HCT116 (cell line): ENCODE results near the gene FAM193A. TPM values are rescaled to one million over a fixed set of nuclear protein-coding genes. Genes with fewer than 3 reads are reported as not detected.

Experiments used
- ATAC-seq: fragments of 200-7000 bp; cut with Tn5 transposase; 2 replicates; pipeline ENCODE4 v1.9.1; 2020; ENCODE audit warnings: mild to moderate bottlenecking, moderate library complexity
- BruUV-seq: library from RNA; stranded (reverse); fragments of 400-500 nt; replicated peaks from 2 replicates; lab custom pipeline; 2021; lab: Mats Ljungman, UMichigan
- CTCF ChIA-PET: fragments of 300-600 bp; sonication (Branson Sonifier 250); formaldehyde crosslinking; loops from one replicate; lab custom pipeline; 2021; ENCODE audit warnings: antibody characterized with exemption; lab: Charles Lee
- POLR2A ChIA-PET: fragments of 300-600, 350-600 bp; sonication (Branson Sonifier 250); formaldehyde crosslinking; loops from one replicate; lab custom pipeline; 2021; ENCODE audit warnings: antibody characterized with exemption; lab: Charles Lee
- RAD21 ChIA-PET, 2 experiments: fragments of 300-600 bp; sonication (Branson Sonifier 250); formaldehyde crosslinking; loops; one replicate each; lab custom pipeline; 2023; ENCODE audit warnings: low total read pairs in 2 of 2; ENCODE audit not compliant: uncharacterized antibody in 2 of 2, unreplicated experiment in 2 of 2, low non-redundant PET in 1 of 2; lab: Charles Lee
- DNase-seq: peaks from one replicate; pipeline ENCODE4 v3.0.0-alpha.2; 2010; ENCODE audit warnings: low read depth, low spot score
- H2AFZ ChIP-seq: fragments of 200-600 bp; shearing (Covaris generic), sonication (generic); 2 replicates; pipeline ENCODE4 v1.6.1; 2017; ENCODE audit warnings: low read depth, mixed run types, mixed read lengths, antibody characterized with exemption, low read length; ENCODE audit not compliant: poor library complexity, severe bottlenecking
- H3K27ac ChIP-seq: 2 replicates; pipeline ENCODE4 v1.5.1; 2012; ENCODE audit warnings: low read depth, low read length
- H3K27me3 ChIP-seq: fragments of 200-600 bp; sonication (generic); 2 replicates; pipeline ENCODE4 v1.6.1; 2016; ENCODE audit warnings: mixed run types, low read length, mixed read lengths; ENCODE audit not compliant: insufficient read depth
- H3K36me3 ChIP-seq, 2 experiments: fragments of 200-500 bp in 1 of 2; fragments of 200-600 bp in 1 of 2; sonication (Bioruptor generic) in 1 of 2; sonication (generic) in 1 of 2; 2 replicates each; pipeline versions ENCODE4 v1.5.1 to v1.6.1; 2014 to 2016; ENCODE audit warnings: low read length in 2 of 2, inconsistent platforms in 1 of 2, mixed read lengths in 1 of 2, mixed run types in 1 of 2; ENCODE audit not compliant: insufficient read depth in 2 of 2, control insufficient read depth in 1 of 2
- H3K4me1 ChIP-seq, 2 experiments: fragments of 200-600 bp in 1 of 2; sonication (generic) in 1 of 2; 2 replicates each; pipeline versions ENCODE4 v1.5.1 to v1.6.1; 2012 to 2017; ENCODE audit warnings: low read length in 2 of 2, inconsistent platforms in 1 of 2, mild to moderate bottlenecking in 1 of 2, mixed read lengths in 1 of 2, mixed run types in 1 of 2, moderate library complexity in 1 of 2; ENCODE audit not compliant: insufficient read depth in 2 of 2, control insufficient read depth in 1 of 2
- H3K4me2 ChIP-seq: fragments of 200-600 bp; sonication (generic); 2 replicates; pipeline ENCODE4 v1.6.1; 2017; ENCODE audit warnings: mixed run types, low read length, mixed read lengths
- H3K4me3 ChIP-seq, 2 experiments: fragments of 200-600 bp in 1 of 2; sonication (generic) in 1 of 2; replicated peaks in 1 of 2; 2 replicates each; pipeline ENCODE4 v1.5.1; 2011 to 2016; ENCODE audit warnings: low read length in 2 of 2, control low read depth in 1 of 2, low read depth in 1 of 2, mild to moderate bottlenecking in 1 of 2, mixed read lengths in 1 of 2, mixed run types in 1 of 2
- H3K79me2 ChIP-seq: fragments of 200-600 bp; sonication (generic); 2 replicates; pipeline ENCODE4 v1.6.1; 2017; ENCODE audit warnings: mild to moderate bottlenecking, mixed run types, low read length, moderate library complexity, mixed read lengths; ENCODE audit not compliant: insufficient read depth
- H3K9ac ChIP-seq: fragments of 200-600 bp; sonication (generic); 2 replicates; pipeline ENCODE4 v1.6.1; 2016; ENCODE audit warnings: low read length, mixed read lengths
- H3K9me2 ChIP-seq: fragments of 200-600 bp; sonication (generic), shearing (Covaris generic); 2 replicates; pipeline ENCODE4 v1.6.1; 2017; ENCODE audit warnings: mixed run types, mild to moderate bottlenecking, moderate library complexity; ENCODE audit not compliant: insufficient read depth
- H3K9me3 ChIP-seq, 2 experiments: fragments of 200-500 bp in 1 of 2; fragments of 200-600 bp in 1 of 2; sonication (Bioruptor generic) in 1 of 2; sonication (generic) in 1 of 2; 2 replicates each; pipeline ENCODE4 v1.6.1; 2014 to 2017; ENCODE audit warnings: low read length in 2 of 2, mixed read lengths in 2 of 2, inconsistent platforms in 1 of 2, low read depth in 1 of 2, mild to moderate bottlenecking in 1 of 2, mixed run types in 1 of 2, moderate library complexity in 1 of 2; ENCODE audit not compliant: control insufficient read depth in 1 of 2, insufficient read depth in 1 of 2
- H4K20me1 ChIP-seq: fragments of 200-600 bp; sonication (generic), shearing (Covaris generic); 2 replicates; pipeline ENCODE4 v1.6.1; 2017; ENCODE audit warnings: mixed run types, mild to moderate bottlenecking, moderate library complexity; ENCODE audit not compliant: insufficient read depth
- ELF1 ChIP-seq: IDR thresholded peaks from 2 replicates; pipeline ENCODE4 v1.6.1; 2012; ENCODE audit warnings: low read depth, borderline replicate concordance
- EZH2 ChIP-seq: fragments of 200-600 bp; sonication (generic); IDR thresholded peaks from 2 replicates; pipeline ENCODE4 v1.6.1; 2017; ENCODE audit warnings: antibody characterized with exemption, mixed run types
- EZH2phosphoT487 ChIP-seq: fragments of 200-600 bp; IDR thresholded peaks from 2 replicates; pipeline ENCODE4 v1.6.1; 2018; ENCODE audit warnings: antibody characterized with exemption, borderline replicate concordance
- FOSL1 ChIP-seq: IDR thresholded peaks from 2 replicates; pipeline ENCODE4 v1.6.1; 2012; ENCODE audit warnings: low read depth
- POLR2A ChIP-seq: IDR thresholded peaks from 2 replicates; pipeline ENCODE4 v1.7.0; 2011; ENCODE audit warnings: borderline replicate concordance; ENCODE audit not compliant: insufficient read depth, insufficient read length; ENCODE audit errors: extremely low read depth
- POLR2AphosphoS5 ChIP-seq: IDR thresholded peaks from 2 replicates; pipeline ENCODE4 v1.6.1; 2011; ENCODE audit warnings: mild to moderate bottlenecking, low read depth, low read length, moderate library complexity
- SIN3A ChIP-seq: IDR thresholded peaks from 2 replicates; pipeline ENCODE4 v1.6.1; 2012; ENCODE audit warnings: low read depth
- SP1 ChIP-seq: IDR thresholded peaks from 2 replicates; pipeline ENCODE4 v1.6.1; 2012; ENCODE audit warnings: low read depth
- SRF ChIP-seq: IDR thresholded peaks from 2 replicates; pipeline ENCODE4 v1.6.1; 2012; ENCODE audit warnings: low read depth
- TCF7L2 ChIP-seq: IDR thresholded peaks from 2 replicates; pipeline ENCODE4 v1.7.0; 2011; ENCODE audit warnings: borderline replicate concordance, inconsistent platforms; ENCODE audit not compliant: insufficient read depth, insufficient read length; ENCODE audit errors: extremely low read depth
- YY1 ChIP-seq: IDR thresholded peaks from 2 replicates; pipeline ENCODE4 v1.6.1; 2011; ENCODE audit warnings: low read length, low read depth, moderate library complexity, mild to moderate bottlenecking; ENCODE audit not compliant: insufficient replicate concordance; ENCODE audit errors: extremely low read depth
- ZFX ChIP-seq: fragments of 450-650 bp; IDR thresholded peaks from 2 replicates; pipeline ENCODE4 v1.6.1; 2017
- ZNF274 ChIP-seq: fragments of 200-500 bp; sonication (Bioruptor generic); IDR thresholded peaks from 2 replicates; pipeline ENCODE4 v1.6.1; 2014; ENCODE audit warnings: mild to moderate bottlenecking, low read depth, low read length, inconsistent platforms
- intact Hi-C: fragments of 100-400 bp; cut with micrococcal nuclease; formaldehyde crosslinking; loops from 2 replicates; pipeline ENCODE4 v1.10.0; 2022
- total RNA-seq: library from RNA; stranded (reverse); gene quantifications from one replicate; pipeline ENCODE4 v1.2.1, GENCODE V29; 2021; ENCODE audit not compliant: unreplicated experiment
- TF ChIP-seq, protein P1 (sequence below): IDR thresholded peaks from 2 replicates; pipeline ENCODE4 v1.6.1; 2012; ENCODE audit warnings: low read depth
- TF ChIP-seq, protein P2 (sequence below): IDR thresholded peaks from 2 replicates; pipeline ENCODE4 v1.6.1; 2012
- TF ChIP-seq, protein P3 (sequence below): IDR thresholded peaks from 2 replicates; pipeline ENCODE4 v1.6.1; 2011; ENCODE audit warnings: mild to moderate bottlenecking, low read length, moderate library complexity; ENCODE audit not compliant: insufficient replicate concordance; ENCODE audit errors: extremely low read depth
- TF ChIP-seq, protein P4 (sequence below), 3 experiments: fragments of 200-600 bp in 1 of 3; sonication (generic) in 1 of 3; IDR thresholded peaks in 2 of 3; conservative IDR thresholded peaks in 1 of 3; 2 replicates each; pipeline ENCODE4 v1.5.1; 2012 to 2017; ENCODE audit warnings: low read depth in 2 of 3, low read length in 2 of 3, antibody characterized with exemption in 1 of 3, borderline replicate concordance in 1 of 3, control low read depth in 1 of 3, mild to moderate bottlenecking in 1 of 3, mixed read lengths in 1 of 3, mixed run types in 1 of 3, moderate library complexity in 1 of 3; ENCODE audit not compliant: insufficient read depth in 1 of 3

FAM193A gene
- total RNA-seq, 1 experiment from 2014 or later = 15.7 TPM

DNA sequence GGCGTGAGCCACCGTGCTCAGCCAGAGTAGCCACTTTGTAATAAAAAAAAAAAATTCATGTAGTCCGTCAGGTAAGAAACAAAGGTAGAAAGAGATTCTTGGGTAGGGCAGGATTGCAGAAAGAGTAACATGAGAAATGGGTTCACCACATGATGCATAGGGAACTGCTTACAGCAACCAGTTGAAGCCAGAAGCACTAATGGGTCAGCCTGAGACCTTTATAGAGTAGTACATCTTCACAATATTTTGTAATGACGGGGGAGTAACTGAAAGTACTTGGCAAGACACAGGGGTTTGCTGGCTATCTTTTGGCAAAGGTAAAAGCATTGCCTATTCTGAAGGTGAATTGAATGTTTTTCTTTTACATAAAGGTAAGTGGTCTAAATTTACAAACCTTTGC, 29.1 kb downstream of the FAM193A start:
- no peaks in the 10 kb centered on the region for H3K36me3 ChIP-seq
- H2AFZ ChIP-seq = no peak overlapping the region
- H3K4me1 ChIP-seq = peaks cover 0 to 3% of the 10 kb centered on the region in 2 experiments; a peak in 1 of 4 replicates
- ChIA-PET CTCF (no interaction called here), POLR2A (no interaction called here), RAD21 (no interaction called here)
- ATAC-seq (no peak), DNase-seq (no peak)
- intact Hi-C loops = no loop called here
- no peaks in the 10 kb centered on the region for H3K27me3 ChIP-seq
- no peak overlapping the region for H3K9ac ChIP-seq
- H3K27ac ChIP-seq = no peak overlapping the region
- no peak overlapping the region for H3K4me3 ChIP-seq
- H3K79me2 ChIP-seq = peaks cover 92% of the 10 kb centered on the region
- BruUV-seq = no TSS peak
- no peaks in the 10 kb centered on the region for H3K9me3 ChIP-seq
- 0 out of 2 replicates have a peak, but pooled peaks cover 4% of the 10 kb centered on the region for H4K20me1 ChIP-seq
- H3K9me2 ChIP-seq = no peaks in the 10 kb centered on the region
- no peak overlapping the region for H3K4me2 ChIP-seq
- TF ChIP-seq SIN3A (no peak), SRF (no peak), ZFX (no peak), YY1 (no peak), POLR2AphosphoS5 (no peak), TCF7L2 (no peak), SP1 (no peak), FOSL1 (no peak), EZH2 (no peak), ZNF274 (no peak), ELF1 (no peak), POLR2A (no peak), EZH2phosphoT487 (no peak)
- TF ChIP-seq, protein P1, sequence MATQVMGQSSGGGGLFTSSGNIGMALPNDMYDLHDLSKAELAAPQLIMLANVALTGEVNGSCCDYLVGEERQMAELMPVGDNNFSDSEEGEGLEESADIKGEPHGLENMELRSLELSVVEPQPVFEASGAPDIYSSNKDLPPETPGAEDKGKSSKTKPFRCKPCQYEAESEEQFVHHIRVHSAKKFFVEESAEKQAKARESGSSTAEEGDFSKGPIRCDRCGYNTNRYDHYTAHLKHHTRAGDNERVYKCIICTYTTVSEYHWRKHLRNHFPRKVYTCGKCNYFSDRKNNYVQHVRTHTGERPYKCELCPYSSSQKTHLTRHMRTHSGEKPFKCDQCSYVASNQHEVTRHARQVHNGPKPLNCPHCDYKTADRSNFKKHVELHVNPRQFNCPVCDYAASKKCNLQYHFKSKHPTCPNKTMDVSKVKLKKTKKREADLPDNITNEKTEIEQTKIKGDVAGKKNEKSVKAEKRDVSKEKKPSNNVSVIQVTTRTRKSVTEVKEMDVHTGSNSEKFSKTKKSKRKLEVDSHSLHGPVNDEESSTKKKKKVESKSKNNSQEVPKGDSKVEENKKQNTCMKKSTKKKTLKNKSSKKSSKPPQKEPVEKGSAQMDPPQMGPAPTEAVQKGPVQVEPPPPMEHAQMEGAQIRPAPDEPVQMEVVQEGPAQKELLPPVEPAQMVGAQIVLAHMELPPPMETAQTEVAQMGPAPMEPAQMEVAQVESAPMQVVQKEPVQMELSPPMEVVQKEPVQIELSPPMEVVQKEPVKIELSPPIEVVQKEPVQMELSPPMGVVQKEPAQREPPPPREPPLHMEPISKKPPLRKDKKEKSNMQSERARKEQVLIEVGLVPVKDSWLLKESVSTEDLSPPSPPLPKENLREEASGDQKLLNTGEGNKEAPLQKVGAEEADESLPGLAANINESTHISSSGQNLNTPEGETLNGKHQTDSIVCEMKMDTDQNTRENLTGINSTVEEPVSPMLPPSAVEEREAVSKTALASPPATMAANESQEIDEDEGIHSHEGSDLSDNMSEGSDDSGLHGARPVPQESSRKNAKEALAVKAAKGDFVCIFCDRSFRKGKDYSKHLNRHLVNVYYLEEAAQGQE = no peak
- TF ChIP-seq, protein P2, sequence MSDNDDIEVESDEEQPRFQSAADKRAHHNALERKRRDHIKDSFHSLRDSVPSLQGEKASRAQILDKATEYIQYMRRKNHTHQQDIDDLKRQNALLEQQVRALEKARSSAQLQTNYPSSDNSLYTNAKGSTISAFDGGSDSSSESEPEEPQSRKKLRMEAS = no peak
- TF ChIP-seq, protein P3, sequence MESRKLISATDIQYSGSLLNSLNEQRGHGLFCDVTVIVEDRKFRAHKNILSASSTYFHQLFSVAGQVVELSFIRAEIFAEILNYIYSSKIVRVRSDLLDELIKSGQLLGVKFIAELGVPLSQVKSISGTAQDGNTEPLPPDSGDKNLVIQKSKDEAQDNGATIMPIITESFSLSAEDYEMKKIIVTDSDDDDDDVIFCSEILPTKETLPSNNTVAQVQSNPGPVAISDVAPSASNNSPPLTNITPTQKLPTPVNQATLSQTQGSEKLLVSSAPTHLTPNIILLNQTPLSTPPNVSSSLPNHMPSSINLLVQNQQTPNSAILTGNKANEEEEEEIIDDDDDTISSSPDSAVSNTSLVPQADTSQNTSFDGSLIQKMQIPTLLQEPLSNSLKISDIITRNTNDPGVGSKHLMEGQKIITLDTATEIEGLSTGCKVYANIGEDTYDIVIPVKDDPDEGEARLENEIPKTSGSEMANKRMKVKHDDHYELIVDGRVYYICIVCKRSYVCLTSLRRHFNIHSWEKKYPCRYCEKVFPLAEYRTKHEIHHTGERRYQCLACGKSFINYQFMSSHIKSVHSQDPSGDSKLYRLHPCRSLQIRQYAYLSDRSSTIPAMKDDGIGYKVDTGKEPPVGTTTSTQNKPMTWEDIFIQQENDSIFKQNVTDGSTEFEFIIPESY = no peak
- TF ChIP-seq, protein P4, sequence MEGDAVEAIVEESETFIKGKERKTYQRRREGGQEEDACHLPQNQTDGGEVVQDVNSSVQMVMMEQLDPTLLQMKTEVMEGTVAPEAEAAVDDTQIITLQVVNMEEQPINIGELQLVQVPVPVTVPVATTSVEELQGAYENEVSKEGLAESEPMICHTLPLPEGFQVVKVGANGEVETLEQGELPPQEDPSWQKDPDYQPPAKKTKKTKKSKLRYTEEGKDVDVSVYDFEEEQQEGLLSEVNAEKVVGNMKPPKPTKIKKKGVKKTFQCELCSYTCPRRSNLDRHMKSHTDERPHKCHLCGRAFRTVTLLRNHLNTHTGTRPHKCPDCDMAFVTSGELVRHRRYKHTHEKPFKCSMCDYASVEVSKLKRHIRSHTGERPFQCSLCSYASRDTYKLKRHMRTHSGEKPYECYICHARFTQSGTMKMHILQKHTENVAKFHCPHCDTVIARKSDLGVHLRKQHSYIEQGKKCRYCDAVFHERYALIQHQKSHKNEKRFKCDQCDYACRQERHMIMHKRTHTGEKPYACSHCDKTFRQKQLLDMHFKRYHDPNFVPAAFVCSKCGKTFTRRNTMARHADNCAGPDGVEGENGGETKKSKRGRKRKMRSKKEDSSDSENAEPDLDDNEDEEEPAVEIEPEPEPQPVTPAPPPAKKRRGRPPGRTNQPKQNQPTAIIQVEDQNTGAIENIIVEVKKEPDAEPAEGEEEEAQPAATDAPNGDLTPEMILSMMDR (IDR thresholded peaks at IDR 0.05 in 2 of 3, conservative IDR thresholded peaks at IDR 0.05 in 1 of 3; ENCODE audit: borderline replicate concordance in 1 of 3, insufficient read depth in 1 of 3, low read depth in 2 of 3, low read length in 2 of 3) = no peak
